ENCODE results near the gene CRABP2. TPM values are rescaled to one million over a fixed set of nuclear protein-coding genes. Genes with fewer than 3 reads are reported as not detected.

The CRABP2 gene
- total and polyA plus RNA-seq, 10 of the 15 experiments (the other 5 are each of a cell fraction or from before 2014, with no cell fraction given) = 0.21 to 1.3 (median 0.41) TPM

- Histone ChIP-seq H3K36me3 (ENCODE audit: control insufficient read depth in 2 of 2, insufficient read depth in 2 of 2, low read length in 1 of 2) (peaks cover 22 to 23% of the 10 kb centered on the region in 2 experiments), H3K4me3 (no peak overlapping the region), H3K9me3 (replicated peaks; ENCODE audit: control insufficient read depth, insufficient read depth, low read length) (no peaks in the 10 kb centered on the region), H3K79me2 (ENCODE audit: control insufficient read depth, insufficient read depth, low read length) (peaks cover 60% of the 10 kb centered on the region), H4K20me1 (ENCODE audit: control insufficient read depth, insufficient read depth) (no peaks in the 10 kb centered on the region), H3K4me2 (ENCODE audit: control insufficient read depth, insufficient read depth) (no peak overlapping the region), H3K27ac (ENCODE audit: control insufficient read depth, insufficient read depth) (no peak overlapping the region), H2AFZ (ENCODE audit: control insufficient read depth, low read depth, low read length) (no peak overlapping the region), H3K9ac (ENCODE audit: control insufficient read depth, insufficient read depth, low read length) (no peak overlapping the region), H3K4me1 (ENCODE audit: control insufficient read depth, insufficient read depth, low read length) (peaks cover 20% of the 10 kb centered on the region), H3K27me3 (replicated peaks in 1 of 2; ENCODE audit: control insufficient read depth in 2 of 2, insufficient read depth in 2 of 2, low read length in 1 of 2) (no peaks in the 10 kb centered on the region)
- ChIA-PET POLR2A (no interaction called here), SMC1A (ENCODE audit: uncharacterized antibody, unreplicated experiment) (interaction anchor here (3.5 kb wide), 1 partner anchor 19 kb away, joined by 20 read pairs; no protein-coding TSS in a partner anchor), RAD21 (ENCODE audit: unreplicated experiment) (no interaction called here), CTCF (interaction anchor here (1.4 kb wide), 1 partner anchor 19 kb away, joined by 4 read pairs; no protein-coding TSS in a partner anchor)
- FAIRE-seq = no peak
- no peak for ATAC-seq
- in situ Hi-C loops (cut with MboI) (no loop called here), intact Hi-C loops (cut with micrococcal nuclease; ENCODE audit: unreplicated experiment) (loop anchor here (10.0 kb wide), 1 partner anchor 240 kb away; the partner anchor contains the start of gene MEF2D)
- WGBS (ENCODE audit: insufficient coverage, insufficient replicate concordance, low lambda C conversion rate, missing lambda C conversion rate) = 83% methylated on average over 13 of the region's 14 CpGs
- no TSS peak for BruUV-seq (replicated peaks)
- no peak for DNase-seq (ENCODE audit: low read depth, low spot score)
- TF ChIP-seq MYC (IDR thresholded peaks at IDR 0.05; ENCODE audit: insufficient read depth, insufficient read length, insufficient replicate concordance, low read length, severe bottlenecking) (no peak), SUZ12 (IDR thresholded peaks at IDR 0.05; ENCODE audit: unreplicated experiment) (no peak), KLF5 (IDR thresholded peaks at IDR 0.05; ENCODE audit: partially characterized antibody) (no peak), BHLHE40 (IDR thresholded peaks at IDR 0.05; ENCODE audit: borderline replicate concordance in 1 of 2, low read depth in 2 of 2, low read length in 1 of 2) (no peak), ZNF687 (IDR thresholded peaks at IDR 0.05) (no peak), SMAD1 (IDR thresholded peaks at IDR 0.05; ENCODE audit: low read depth, partially characterized antibody) (no peak), ZBED1 (IDR thresholded peaks at IDR 0.05; ENCODE audit: borderline replicate concordance) (no peak), RAD21 (IDR thresholded peaks at IDR 0.05; ENCODE audit: insufficient read depth, low read depth, low read length) (no peak), SIX5 (IDR thresholded peaks at IDR 0.05; ENCODE audit: low read depth, low read length, severe bottlenecking) (no peak), EP300 (IDR thresholded peaks at IDR 0.05; ENCODE audit: borderline replicate concordance in 1 of 2, control insufficient read depth in 1 of 2, low read depth in 2 of 2, low read length in 2 of 2) (no peak), LARP7 (IDR thresholded peaks at IDR 0.05) (no peak), CTCF (IDR thresholded peaks at IDR 0.05 in 2 of 3, conservative IDR thresholded peaks at IDR 0.05 in 1 of 3; ENCODE audit: control insufficient read depth in 2 of 3, extremely low read depth in 1 of 3, insufficient read depth in 1 of 3, low read depth in 3 of 3, low read length in 3 of 3) (no peak), NR2F1 (conservative IDR thresholded peaks at IDR 0.05) (no peak), PAX5 (IDR thresholded peaks at IDR 0.05; ENCODE audit: borderline replicate concordance, low read depth, low read length) (no peak), IKZF2 (IDR thresholded peaks at IDR 0.05) (no peak), HCFC1 (IDR thresholded peaks at IDR 0.05; ENCODE audit: low read length) (no peak), MEF2B (IDR thresholded peaks at IDR 0.05; ENCODE audit: partially characterized antibody, poor library complexity, severe bottlenecking) (no peak)
Measured at GRCh38 chr1:156744786-156745419, 39.5 kb upstream of the CRABP2 start.

All from GM12878 (cell line).